ENCODE results near the gene DMC1. TPM values are rescaled to one million over a fixed set of nuclear protein-coding genes. Genes with fewer than 3 reads are reported as not detected.
A peak's percentile ranks its signal among the peaks of the same experiment; 100 is the strongest.

The DMC1 gene
- total RNA-seq, 1 donor from 2014 or later, result 22.8 TPM

DNA sequence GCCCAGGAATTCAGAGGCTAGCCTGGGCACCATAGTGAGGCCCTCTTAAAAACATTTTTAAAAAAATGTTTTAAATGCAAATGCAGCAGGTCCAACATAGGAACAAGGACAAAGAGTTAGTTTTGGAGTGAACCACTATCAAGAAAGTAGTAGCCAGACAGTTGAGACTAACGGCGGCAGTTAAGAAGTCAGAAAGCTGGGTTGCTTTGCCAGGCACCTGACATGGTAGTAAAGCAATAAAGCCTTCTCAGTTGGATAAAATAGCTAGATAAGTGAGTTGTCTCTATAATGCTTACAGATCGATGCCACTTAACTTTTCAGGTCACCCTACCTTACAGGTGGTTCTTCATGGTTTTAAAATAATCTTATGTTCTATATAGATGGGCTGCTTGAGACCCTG lies 47.0 kb downstream of the DMC1 start:
- Mint-ChIP-seq H3K4me1 (no peaks in the 10 kb centered on the region), H3K36me3 (no peaks in the 10 kb centered on the region), H3K9me3 (no peaks in the 10 kb centered on the region), H3K4me3 (no peak overlapping the region), H3K27me3 (ENCODE audit: insufficient read depth, low read depth) (peaks cover 3% of the 10 kb centered on the region), H3K27ac (no peak overlapping the region)
- H3K4me3 ChIP-seq, result no peak overlapping the region
- no peaks in the 10 kb centered on the region for H3K4me1 ChIP-seq
- no peaks in the 10 kb centered on the region for H3K36me3 ChIP-seq
- H2AFZ ChIP-seq (replicated peaks), result no peak overlapping the region
- H3F3A ChIP-seq (ENCODE audit: low read depth), result no peaks in the 10 kb centered on the region
- H3K27me3 ChIP-seq, result no peaks in the 10 kb centered on the region
- H3K27ac ChIP-seq, result no peak overlapping the region
- DNase-seq (ENCODE audit: low spot score), result no peak
- H3K79me2 ChIP-seq (ENCODE audit: low read depth), result no peaks in the 10 kb centered on the region
- TF ChIP-seq EZH2 (IDR thresholded peaks at IDR 0.05) (no peak), EZH2phosphoT487 (IDR thresholded peaks at IDR 0.05) (no peak)
- H3K9ac ChIP-seq, result no peak overlapping the region
- no peaks in the 10 kb centered on the region for H4K20me1 ChIP-seq (ENCODE audit: low read depth)
- H3K9me3 ChIP-seq (ENCODE audit: low read depth), result no peaks in the 10 kb centered on the region
- no peak overlapping the region for H3K4me2 ChIP-seq

DNA sequence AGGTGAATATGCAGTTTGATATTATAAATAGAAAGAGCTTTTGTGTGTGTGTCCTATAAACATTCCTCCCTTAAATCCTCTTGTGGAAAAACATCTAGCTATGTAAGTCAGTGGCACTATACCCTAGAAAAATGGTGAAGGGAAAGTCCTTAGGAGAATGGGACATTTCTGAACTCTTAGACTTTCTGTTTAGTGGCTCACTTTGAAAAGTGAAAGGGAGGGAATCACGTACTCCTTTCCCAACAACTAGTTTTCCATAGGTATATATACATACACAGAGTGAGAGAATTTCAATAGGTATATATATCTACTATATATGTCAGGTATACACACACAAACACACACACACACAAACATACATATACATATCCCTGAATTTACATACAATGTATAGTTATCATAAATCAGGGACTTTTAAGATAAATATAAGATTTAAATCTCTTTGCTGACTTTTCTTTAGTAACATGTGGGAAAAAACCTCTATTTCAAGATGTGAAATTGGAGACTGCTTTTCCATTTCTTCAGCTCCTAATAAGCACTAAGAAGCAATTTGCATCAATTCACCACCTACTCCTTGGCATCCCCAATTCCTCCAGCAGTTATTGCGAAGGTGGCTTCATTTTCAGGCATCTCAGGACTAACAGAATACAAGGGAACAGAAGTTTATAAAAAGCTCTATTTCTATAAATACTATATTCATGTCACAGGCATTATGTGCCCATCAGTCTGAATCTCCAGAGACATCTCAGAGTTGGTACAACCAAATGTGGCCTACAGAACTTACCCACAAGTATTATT lies 50.3 kb downstream of the DMC1 start:
- H3F3A ChIP-seq (ENCODE audit: low read depth), result no peaks in the 10 kb centered on the region
- Mint-ChIP-seq H3K4me1 (no peaks in the 10 kb centered on the region), H3K4me3 (no peak overlapping the region), H3K9me3 (no peaks in the 10 kb centered on the region), H3K27ac (no peak overlapping the region), H3K36me3 (no peaks in the 10 kb centered on the region), H3K27me3 (ENCODE audit: insufficient read depth, low read depth) (peaks cover 3% of the 10 kb centered on the region)
- DNase-seq (ENCODE audit: low spot score), result no peak
- no peak overlapping the region for H3K27ac ChIP-seq
- H3K27me3 ChIP-seq, result no peaks in the 10 kb centered on the region
- TF ChIP-seq CTCF (IDR thresholded peaks at IDR 0.05) (no peak), EZH2 (IDR thresholded peaks at IDR 0.05) (no peak), EZH2phosphoT487 (IDR thresholded peaks at IDR 0.05) (no peak)
- no peaks in the 10 kb centered on the region for H3K79me2 ChIP-seq (ENCODE audit: low read depth)
- H2AFZ ChIP-seq (replicated peaks), result no peak overlapping the region
- no peaks in the 10 kb centered on the region for H3K4me1 ChIP-seq
- no peaks in the 10 kb centered on the region for H4K20me1 ChIP-seq (ENCODE audit: low read depth)
- no peaks in the 10 kb centered on the region for H3K9me3 ChIP-seq (ENCODE audit: low read depth)
- no peak overlapping the region for H3K4me2 ChIP-seq
- H3K9ac ChIP-seq, result no peak overlapping the region
- no peak overlapping the region for H3K4me3 ChIP-seq
- H3K36me3 ChIP-seq, result no peaks in the 10 kb centered on the region

DNA sequence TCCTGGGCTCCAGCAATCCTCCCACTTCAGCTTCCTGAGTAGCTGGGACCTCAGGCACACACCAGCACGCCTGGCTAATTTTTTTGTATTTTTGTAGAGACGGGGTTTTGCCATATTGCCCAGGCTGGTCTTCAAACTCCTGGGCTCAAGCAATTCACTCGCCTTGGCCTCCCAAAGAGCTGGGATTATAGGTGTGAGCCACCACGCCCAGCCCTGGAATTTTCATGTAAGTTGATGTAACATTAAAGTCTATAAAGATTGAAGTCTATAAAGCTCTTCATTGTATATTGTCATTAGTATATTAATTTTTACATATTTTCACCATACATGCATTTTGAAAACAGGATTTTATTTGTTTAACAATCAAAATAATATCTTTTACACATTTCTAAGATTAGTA lies 51.4 kb downstream of the DMC1 start:
- no peaks in the 10 kb centered on the region for H3K4me1 Mint-ChIP-seq
- H3K27me3 ChIP-seq, result no peaks in the 10 kb centered on the region
- no peaks in the 10 kb centered on the region for H3K36me3 ChIP-seq
- peaks cover 3% of the 10 kb centered on the region for H3K27me3 Mint-ChIP-seq (ENCODE audit: insufficient read depth, low read depth)
- H3K4me1 ChIP-seq, result no peaks in the 10 kb centered on the region
- H3K27ac ChIP-seq, result no peak overlapping the region
- no peak for DNase-seq (ENCODE audit: low spot score)
- H3K4me3 ChIP-seq, result no peak overlapping the region
- no peaks in the 10 kb centered on the region for H3K9me3 ChIP-seq (ENCODE audit: low read depth)
- no peak overlapping the region for H2AFZ ChIP-seq (replicated peaks)
- TF ChIP-seq EZH2phosphoT487 (IDR thresholded peaks at IDR 0.05), result no peak
- no peak for TF ChIP-seq EZH2 (IDR thresholded peaks at IDR 0.05)
- no peak for TF ChIP-seq CTCF (IDR thresholded peaks at IDR 0.05)
- no peak overlapping the region for H3K9ac ChIP-seq
- no peaks in the 10 kb centered on the region for H3K36me3 Mint-ChIP-seq
- no peaks in the 10 kb centered on the region for H3K9me3 Mint-ChIP-seq
- H3K4me2 ChIP-seq, result no peak overlapping the region
- H3K4me3 Mint-ChIP-seq, result no peak overlapping the region
- no peaks in the 10 kb centered on the region for H3F3A ChIP-seq (ENCODE audit: low read depth)
- H4K20me1 ChIP-seq (ENCODE audit: low read depth), result no peaks in the 10 kb centered on the region
- no peak overlapping the region for H3K27ac Mint-ChIP-seq
- H3K79me2 ChIP-seq (ENCODE audit: low read depth), result no peaks in the 10 kb centered on the region

DNA sequence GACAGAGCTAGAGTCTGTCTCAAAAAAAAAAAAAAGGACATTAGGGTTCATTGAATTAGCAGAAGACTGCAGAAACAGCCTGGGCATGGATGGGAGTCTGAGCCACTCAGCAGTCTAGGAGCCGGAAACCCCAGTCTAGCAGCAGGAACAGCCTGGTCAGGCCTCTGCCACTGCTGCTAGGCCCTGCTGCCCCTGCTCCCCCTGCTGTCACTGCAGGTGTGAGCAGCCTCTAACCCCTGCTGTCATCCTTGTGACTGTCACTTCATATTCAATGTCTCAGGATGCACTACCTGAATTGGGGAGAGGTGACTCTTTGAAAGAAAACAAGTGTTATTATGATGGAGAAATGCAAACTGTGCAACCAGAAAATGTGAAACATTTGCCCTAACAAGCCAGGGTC lies 56.9 kb downstream of the DMC1 start:
- Histone ChIP-seq H3K27ac (no peak overlapping the region), H3K4me3 (no peak overlapping the region), H3K4me1 (no peaks in the 10 kb centered on the region), H3K4me2 (no peak overlapping the region), H3K36me3 (no peaks in the 10 kb centered on the region), H3F3A (ENCODE audit: low read depth) (no peaks in the 10 kb centered on the region), H3K79me2 (ENCODE audit: low read depth) (no peaks in the 10 kb centered on the region), H3K9me3 (ENCODE audit: low read depth) (no peaks in the 10 kb centered on the region), H3K9ac (no peak overlapping the region), H2AFZ (replicated peaks) (no peak overlapping the region), H3K27me3 (no peaks in the 10 kb centered on the region), H4K20me1 (ENCODE audit: low read depth) (no peaks in the 10 kb centered on the region)
- no peak overlapping the region for H3K4me3 Mint-ChIP-seq
- peaks cover 6% of the 10 kb centered on the region for H3K4me1 Mint-ChIP-seq
- TF ChIP-seq CTCF (IDR thresholded peaks at IDR 0.05) (peak; percentile 43), EZH2 (IDR thresholded peaks at IDR 0.05) (no peak)
- no peak overlapping the region for H3K27ac Mint-ChIP-seq
- no peaks in the 10 kb centered on the region for H3K9me3 Mint-ChIP-seq
- no peaks in the 10 kb centered on the region for H3K36me3 Mint-ChIP-seq
- peaks cover 7% of the 10 kb centered on the region for H3K27me3 Mint-ChIP-seq (ENCODE audit: insufficient read depth, low read depth)
- peak; percentile 46 for DNase-seq (ENCODE audit: low spot score)

Data from neural progenitor cell (in vitro differentiated cells).